Amniotic stem cell (primary cell): Measurements from ENCODE around the gene B3GNT8.
"Not testable (repeated sequence)": the region's sequence is repeated elsewhere in the genome, so short reads cannot be mapped to it uniquely, and the experiment has no call there.

Experiments used
- DNase-seq: peaks from one replicate; lab custom pipeline; 2025; lab: John Stamatoyannopoulos, UW

Gene B3GNT8

GRCh38 chr19:41435936-41436673 is 8.9 kb upstream of the B3GNT8 start:
- no peak for DNase-seq

GRCh38 chr19:41435376-41435775 is 8.2 kb upstream of the B3GNT8 start:
- not testable (repeated sequence) for DNase-seq

GRCh38 chr19:41434450-41434849 is 7.3 kb upstream of the B3GNT8 start:
- no peak for DNase-seq

GRCh38 chr19:41433171-41433570 is 6.0 kb upstream of the B3GNT8 start:
- DNase-seq, result no peak

- DNase-seq, result no peak
Measured at GRCh38 chr19:41431426-41432386, 4.5 kb upstream of the B3GNT8 start.

GRCh38 chr19:41430922-41431321 is 3.7 kb upstream of the B3GNT8 start:
- no peak for DNase-seq

- no peak for DNase-seq
Measured at GRCh38 chr19:41428481-41428859, 1.3 kb upstream of the B3GNT8 start.

- DNase-seq, result no peak
Measured at GRCh38 chr19:41427647-41428480, 690 bp upstream of the B3GNT8 start.

GRCh38 chr19:41426116-41426841 is 895 bp downstream of the B3GNT8 start:
- no peak for DNase-seq

GRCh38 chr19:41425174-41426115 is 1.7 kb downstream of the B3GNT8 start:
- DNase-seq, result no peak

- DNase-seq, result no peak
Measured at GRCh38 chr19:41424335-41425173, 2.6 kb downstream of the B3GNT8 start.

GRCh38 chr19:41422955-41423354 is 4.2 kb downstream of the B3GNT8 start:
- DNase-seq, result no peak

- DNase-seq, result no peak
Measured at GRCh38 chr19:41422456-41422855, 4.7 kb downstream of the B3GNT8 start.

GRCh38 chr19:41421973-41422372 is 5.2 kb downstream of the B3GNT8 start:
- DNase-seq, result no peak

GRCh38 chr19:41421314-41421713 is 5.9 kb downstream of the B3GNT8 start:
- DNase-seq, result no peak

- no peak for DNase-seq
Measured at GRCh38 chr19:41420101-41420880, 6.9 kb downstream of the B3GNT8 start.

- no peak for DNase-seq
Measured at GRCh38 chr19:41416194-41416674, 10.9 kb downstream of the B3GNT8 start.

- no peak for DNase-seq
Measured at GRCh38 chr19:41415154-41415571, 12.0 kb downstream of the B3GNT8 start.
